ENCODE measurements around the gene PRELID1.

Gene PRELID1

GRCh38 chr5:177327539-177328522 is 24.2 kb downstream of the PRELID1 start:
- Histone ChIP-seq H3K9me3 (replicated peaks in 1 of 11) (0 out of 22 replicates have a peak, but pooled peaks cover 0 to 8% (median 0%) of the 10 kb centered on the region in 11 experiments), H3K9ac (peak overlapping the region in 8 of 11 experiments; percentile 10 to 59 (median 42); a peak in 11 of 22 replicates), H3K36me3 (peaks cover 0 to 57% (median 28%) of the 10 kb centered on the region in 11 experiments; a peak in 20 of 22 replicates), H3K4me3 (no peak overlapping the region), H3K27me3 (no peaks in the 10 kb centered on the region), H3K4me1 (peaks cover 54 to 89% (median 83%) of the 10 kb centered on the region in 10 experiments), H3K27ac (peak overlapping the region in 7 of 11 experiments; percentile 8 to 53 (median 42); a peak in 11 of 22 replicates), H4K20me1 (peaks cover 0 to 89% (median 9%) of the 10 kb centered on the region in 11 experiments; a peak in 15 of 22 replicates), H3K4me2 (peak overlapping the region; percentile 51 to 94 (median 77))
- no peak for TF ChIP-seq Cebpa-rat (IDR thresholded peaks at IDR 0.05)

GRCh38 chr5:177328545-177329231 is 25.1 kb downstream of the PRELID1 start:
- Histone ChIP-seq H3K9ac (peak overlapping the region in 8 of 11 experiments; percentile 10 to 59 (median 42); a peak in 7 of 22 replicates), H4K20me1 (peaks cover 0 to 91% (median 18%) of the 10 kb centered on the region in 11 experiments; a peak in 15 of 22 replicates), H3K36me3 (peaks cover 4 to 66% (median 35%) of the 10 kb centered on the region in 11 experiments; a peak in 21 of 22 replicates), H3K4me3 (no peak overlapping the region), H3K9me3 (replicated peaks in 1 of 11) (0 out of 22 replicates have a peak, but pooled peaks cover 0 to 6% (median 0%) of the 10 kb centered on the region in 11 experiments), H3K27me3 (no peaks in the 10 kb centered on the region), H3K4me1 (peaks cover 56 to 95% (median 86%) of the 10 kb centered on the region in 10 experiments), H3K4me2 (peak overlapping the region; percentile 51 to 94 (median 77)), H3K27ac (peak overlapping the region in 3 of 11 experiments; percentile 36 to 43 (median 42); a peak in 5 of 22 replicates)
- TF ChIP-seq Cebpa-rat (IDR thresholded peaks at IDR 0.05), result no peak

DNA sequence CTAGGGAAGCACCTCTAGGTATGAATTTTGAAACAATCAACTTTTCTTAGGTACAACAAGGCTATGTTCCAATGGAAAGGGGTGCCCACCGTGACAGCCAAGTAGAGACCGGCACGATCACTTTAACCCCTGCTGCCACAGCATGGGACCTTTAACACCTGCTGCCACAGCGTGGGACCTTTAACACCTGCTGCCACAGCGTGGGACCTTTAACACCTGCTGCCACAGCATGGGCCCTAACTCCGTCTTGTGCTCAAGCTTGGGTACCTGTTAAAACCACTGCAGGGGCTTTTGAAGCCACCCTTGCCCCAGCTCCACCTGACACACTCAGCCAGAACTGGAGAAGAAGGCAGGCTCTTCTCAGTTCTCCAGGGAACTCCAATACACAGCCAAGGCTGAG is 26.3 kb downstream of the PRELID1 start:
- Histone ChIP-seq H3K4me3 (no peak overlapping the region), H3K4me2 (peak overlapping the region in 9 of 11 experiments; percentile 81 to 98 (median 91); a peak in 17 of 22 replicates), H3K4me1 (peaks cover 61 to 95% (median 86%) of the 10 kb centered on the region in 10 experiments), H3K27me3 (no peaks in the 10 kb centered on the region), H4K20me1 (peaks cover 0 to 93% (median 28%) of the 10 kb centered on the region in 11 experiments; a peak in 19 of 22 replicates), H3K9me3 (replicated peaks in 1 of 11) (no peaks in the 10 kb centered on the region), H3K9ac (peak overlapping the region in 6 of 11 experiments; percentile 73 to 83 (median 78); a peak in 6 of 22 replicates), H3K36me3 (peaks cover 16 to 68% (median 41%) of the 10 kb centered on the region in 11 experiments), H3K27ac (peak overlapping the region in 5 of 11 experiments; percentile 83 to 92 (median 85); a peak in 8 of 22 replicates)
- no peak for TF ChIP-seq Cebpa-rat (IDR thresholded peaks at IDR 0.05)

- peaks cover 0 to 95% (median 41%) of the 10 kb centered on the region in 11 experiments; a peak in 19 of 22 replicates for H4K20me1 ChIP-seq
- peak overlapping the region in 6 of 10 experiments; percentile 2 to 55 (median 28); a peak in 8 of 20 replicates for H3K4me3 ChIP-seq
- H3K4me1 ChIP-seq, result peaks cover 71 to 95% (median 89%) of the 10 kb centered on the region in 10 experiments
- H3K36me3 ChIP-seq, result peaks cover 25 to 70% (median 51%) of the 10 kb centered on the region in 11 experiments; a peak in 21 of 22 replicates
- TF ChIP-seq Cebpa-rat (IDR thresholded peaks at IDR 0.05), result peak in 1 of 11 experiments; percentile 61; a peak in 2 of 22 replicates
- peak overlapping the region in 9 of 11 experiments; percentile 44 to 92 (median 83); a peak in 18 of 22 replicates for H3K27ac ChIP-seq
- peak overlapping the region in 10 of 11 experiments; percentile 14 to 83 (median 74); a peak in 17 of 22 replicates for H3K9ac ChIP-seq
- H3K27me3 ChIP-seq, result no peaks in the 10 kb centered on the region
- H3K4me2 ChIP-seq, result peak overlapping the region; percentile 74 to 98 (median 90)
- no peaks in the 10 kb centered on the region for H3K9me3 ChIP-seq (replicated peaks in 1 of 11)
Measured at GRCh38 chr5:177330991-177331842, 27.6 kb downstream of the PRELID1 start.

- Histone ChIP-seq H3K27ac (peak overlapping the region in 9 of 11 experiments; percentile 44 to 92 (median 83); a peak in 18 of 22 replicates), H3K4me3 (peak overlapping the region in 7 of 10 experiments; percentile 2 to 55 (median 27); a peak in 10 of 20 replicates), H4K20me1 (peaks cover 0 to 100% (median 50%) of the 10 kb centered on the region in 11 experiments; a peak in 19 of 22 replicates), H3K4me2 (peak overlapping the region; percentile 74 to 98 (median 90)), H3K36me3 (peaks cover 36 to 78% (median 59%) of the 10 kb centered on the region in 11 experiments), H3K9me3 (replicated peaks in 1 of 11) (no peaks in the 10 kb centered on the region), H3K27me3 (no peaks in the 10 kb centered on the region), H3K9ac (peak overlapping the region in 9 of 11 experiments; percentile 52 to 83 (median 75); a peak in 19 of 22 replicates), H3K4me1 (peaks cover 75 to 100% (median 97%) of the 10 kb centered on the region in 10 experiments)
- TF ChIP-seq Cebpa-rat (IDR thresholded peaks at IDR 0.05), result no peak
Measured at GRCh38 chr5:177332031-177332895, 28.7 kb downstream of the PRELID1 start.

- H3K27me3 ChIP-seq, result no peaks in the 10 kb centered on the region
- peaks cover 42 to 84% (median 66%) of the 10 kb centered on the region in 11 experiments for H3K36me3 ChIP-seq
- peaks cover 69 to 100% (median 97%) of the 10 kb centered on the region in 10 experiments for H3K4me1 ChIP-seq
- peak overlapping the region in 9 of 11 experiments; percentile 44 to 92 (median 83); a peak in 18 of 22 replicates for H3K27ac ChIP-seq
- TF ChIP-seq Cebpa-rat (IDR thresholded peaks at IDR 0.05), result no peak
- no peaks in the 10 kb centered on the region for H3K9me3 ChIP-seq (replicated peaks in 1 of 11)
- peak overlapping the region in 6 of 10 experiments; percentile 2 to 55 (median 26); a peak in 10 of 20 replicates for H3K4me3 ChIP-seq
- peak overlapping the region in 9 of 11 experiments; percentile 52 to 83 (median 75); a peak in 17 of 22 replicates for H3K9ac ChIP-seq
- H4K20me1 ChIP-seq, result peaks cover 3 to 100% (median 57%) of the 10 kb centered on the region in 11 experiments; a peak in 20 of 22 replicates
- peak overlapping the region; percentile 74 to 98 (median 90) for H3K4me2 ChIP-seq
Measured at GRCh38 chr5:177332896-177333260, 29.3 kb downstream of the PRELID1 start.
